Thyroid gland (tissue), 4 donors: ENCODE data around the gene LDB3. TPM values are rescaled to one million over a fixed set of nuclear protein-coding genes. Genes with fewer than 3 reads are reported as not detected.

Source experiments
- DNase-seq, 2 donors: peaks; one replicate each; pipeline ENCODE4 v3.0.0-alpha.2; 2019
- H3K27ac ChIP-seq, 3 donors: fragments of 200-600 bp; sonication (generic); 1 replicate in 2 of 3; 2 replicates in 1 of 3; pipeline ENCODE4 v1.5.1; 2016 to 2019; ENCODE audit warnings: mild to moderate bottlenecking in 1 of 3, moderate library complexity in 1 of 3
- H3K27me3 ChIP-seq: fragments of 200-600 bp; sonication (generic); one replicate; pipeline ENCODE4 v1.5.1; 2019
- H3K36me3 ChIP-seq, 2 donors: fragments of 200-600 bp; sonication (generic); one replicate each; pipeline ENCODE4 v1.5.1; 2016 to 2019
- H3K4me1 ChIP-seq, 2 donors: fragments of 200-600 bp; sonication (generic); one replicate each; pipeline ENCODE4 v1.5.1; 2017 to 2019
- H3K4me3 ChIP-seq, 3 donors: fragments of 200-600 bp; sonication (generic); replicated peaks in 1 of 3; 1 replicate in 2 of 3; 2 replicates in 1 of 3; pipeline ENCODE4 v1.5.1; 2016; ENCODE audit warnings: mild to moderate bottlenecking in 1 of 3
- H3K9me3 ChIP-seq: fragments of 200-600 bp; sonication (generic); one replicate; pipeline ENCODE4 v1.5.1; 2017
- POLR2A ChIP-seq, 2 donors: fragments of 450-650 bp; IDR thresholded peaks; one replicate each; pipeline ENCODE4 v1.6.1; 2017; ENCODE audit warnings: antibody characterized with exemption in 2 of 2, mild to moderate bottlenecking in 2 of 2, moderate library complexity in 1 of 2
- WGBS, 2 donors: methylation state at CpG; one replicate each; pipeline ENCODE4 v1.1.5; 2017; 5-methylcytosine and 5-hydroxymethylcytosine counted together
- intact Hi-C: fragments of 100-400 bp; cut with DNase I; formaldehyde crosslinking; loops from one replicate; pipeline ENCODE4 v1.15.1; 2023
- total RNA-seq, 4 donors: library from RNA; depleted of rRNA; stranded (reverse); fragments of >200 nt; gene quantifications; one replicate each; pipeline ENCODE4 v1.2.3, GENCODE V29; 2016
- TF ChIP-seq, protein P1 (sequence below), 6 experiments: fragments of 200-600 bp in 3 of 6; fragments of 450-650 bp in 3 of 6; sonication (generic) in 3 of 6; IDR thresholded peaks; one replicate each; pipeline ENCODE4 v1.5.1; 2016 to 2019; ENCODE audit warnings: antibody characterized with exemption in 6 of 6, mild to moderate bottlenecking in 2 of 6, inconsistent platforms in 1 of 6, moderate library complexity in 1 of 6

Gene LDB3
- total RNA-seq, 4 donors from 2014 or later: 1.5 to 5.5 (median 1.9) TPM

DNA sequence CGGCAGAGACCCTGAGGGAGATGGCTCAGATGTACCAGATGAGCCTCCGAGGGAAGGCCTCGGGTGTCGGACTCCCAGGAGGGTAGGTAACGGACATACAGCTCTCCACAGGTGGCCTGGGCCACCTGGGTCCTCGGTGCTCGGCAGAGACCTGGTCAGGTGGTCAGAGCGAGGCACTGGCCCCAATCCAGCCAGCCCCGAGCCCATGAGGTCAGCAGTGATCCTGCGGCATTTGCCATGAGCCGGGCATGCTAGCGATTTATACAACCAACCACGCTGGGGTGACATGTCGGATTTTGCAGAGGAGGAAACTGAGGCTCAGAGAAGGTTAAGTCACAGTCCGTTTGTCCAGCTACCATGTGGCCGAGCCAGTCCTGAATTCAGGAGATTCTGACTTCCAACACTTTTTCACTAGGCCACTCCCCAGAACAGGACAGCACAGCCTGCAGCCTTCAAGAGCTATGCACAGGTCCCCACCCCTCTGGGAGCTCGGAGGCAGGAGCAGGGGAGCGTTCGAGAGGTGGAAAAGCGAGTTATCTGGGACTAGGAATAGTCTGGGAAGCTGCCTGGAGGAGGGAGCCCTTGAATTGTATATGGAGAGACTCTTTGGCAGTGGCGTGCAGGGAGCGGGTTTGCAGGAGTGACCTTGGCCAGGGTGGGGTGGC, 13.5 kb downstream of the LDB3 start:
- H3K4me1 ChIP-seq: no peaks in the 10 kb centered on the region
- H3K27ac ChIP-seq: no peak overlapping the region
- no peaks in the 10 kb centered on the region for H3K36me3 ChIP-seq
- no peak overlapping the region for H3K4me3 ChIP-seq
- intact Hi-C loops: no loop called here
- TF ChIP-seq POLR2A (IDR thresholded peaks at IDR 0.05): no peak
- TF ChIP-seq, protein P1, sequence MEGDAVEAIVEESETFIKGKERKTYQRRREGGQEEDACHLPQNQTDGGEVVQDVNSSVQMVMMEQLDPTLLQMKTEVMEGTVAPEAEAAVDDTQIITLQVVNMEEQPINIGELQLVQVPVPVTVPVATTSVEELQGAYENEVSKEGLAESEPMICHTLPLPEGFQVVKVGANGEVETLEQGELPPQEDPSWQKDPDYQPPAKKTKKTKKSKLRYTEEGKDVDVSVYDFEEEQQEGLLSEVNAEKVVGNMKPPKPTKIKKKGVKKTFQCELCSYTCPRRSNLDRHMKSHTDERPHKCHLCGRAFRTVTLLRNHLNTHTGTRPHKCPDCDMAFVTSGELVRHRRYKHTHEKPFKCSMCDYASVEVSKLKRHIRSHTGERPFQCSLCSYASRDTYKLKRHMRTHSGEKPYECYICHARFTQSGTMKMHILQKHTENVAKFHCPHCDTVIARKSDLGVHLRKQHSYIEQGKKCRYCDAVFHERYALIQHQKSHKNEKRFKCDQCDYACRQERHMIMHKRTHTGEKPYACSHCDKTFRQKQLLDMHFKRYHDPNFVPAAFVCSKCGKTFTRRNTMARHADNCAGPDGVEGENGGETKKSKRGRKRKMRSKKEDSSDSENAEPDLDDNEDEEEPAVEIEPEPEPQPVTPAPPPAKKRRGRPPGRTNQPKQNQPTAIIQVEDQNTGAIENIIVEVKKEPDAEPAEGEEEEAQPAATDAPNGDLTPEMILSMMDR (IDR thresholded peaks at IDR 0.05): no peak
- 85 to 93% methylated on average over 13 to 17 of the region's 22 CpGs for WGBS, 2 donors
- H3K27me3 ChIP-seq: no peaks in the 10 kb centered on the region
- no peaks in the 10 kb centered on the region for H3K9me3 ChIP-seq
- DNase-seq: no peak

DNA sequence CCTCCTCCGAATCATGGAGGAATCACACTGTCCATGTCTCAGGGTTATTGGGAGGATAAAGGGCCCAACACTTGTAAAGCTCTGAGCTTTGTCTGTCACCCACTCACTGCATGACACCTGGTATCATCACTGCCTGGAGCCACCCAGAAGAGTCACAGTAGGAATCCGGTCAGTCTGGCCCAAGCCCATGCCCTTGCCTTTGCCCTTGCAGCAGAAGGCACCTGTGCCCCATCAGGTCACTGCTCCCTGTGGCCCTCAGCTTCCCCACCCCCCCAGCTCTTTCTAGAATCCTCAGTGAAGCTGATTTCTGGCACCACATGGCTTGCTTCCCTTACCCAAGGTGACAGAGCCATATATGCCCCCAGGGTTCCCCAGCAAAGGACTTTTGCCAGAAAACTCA, 14.4 kb downstream of the LDB3 start:
- Histone ChIP-seq H3K36me3 (no peaks in the 10 kb centered on the region), H3K9me3 (no peaks in the 10 kb centered on the region), H3K27me3 (no peaks in the 10 kb centered on the region), H3K4me3 (no peak overlapping the region), H3K4me1 (no peaks in the 10 kb centered on the region), H3K27ac (no peak overlapping the region)
- intact Hi-C loops: no loop called here
- TF ChIP-seq, protein P1 (IDR thresholded peaks at IDR 0.05): no peak
- no peak for TF ChIP-seq POLR2A (IDR thresholded peaks at IDR 0.05)
- WGBS, 2 donors: 92 to 100% methylated on average over 2 of the region's 2 CpGs
- no peak for DNase-seq

DNA sequence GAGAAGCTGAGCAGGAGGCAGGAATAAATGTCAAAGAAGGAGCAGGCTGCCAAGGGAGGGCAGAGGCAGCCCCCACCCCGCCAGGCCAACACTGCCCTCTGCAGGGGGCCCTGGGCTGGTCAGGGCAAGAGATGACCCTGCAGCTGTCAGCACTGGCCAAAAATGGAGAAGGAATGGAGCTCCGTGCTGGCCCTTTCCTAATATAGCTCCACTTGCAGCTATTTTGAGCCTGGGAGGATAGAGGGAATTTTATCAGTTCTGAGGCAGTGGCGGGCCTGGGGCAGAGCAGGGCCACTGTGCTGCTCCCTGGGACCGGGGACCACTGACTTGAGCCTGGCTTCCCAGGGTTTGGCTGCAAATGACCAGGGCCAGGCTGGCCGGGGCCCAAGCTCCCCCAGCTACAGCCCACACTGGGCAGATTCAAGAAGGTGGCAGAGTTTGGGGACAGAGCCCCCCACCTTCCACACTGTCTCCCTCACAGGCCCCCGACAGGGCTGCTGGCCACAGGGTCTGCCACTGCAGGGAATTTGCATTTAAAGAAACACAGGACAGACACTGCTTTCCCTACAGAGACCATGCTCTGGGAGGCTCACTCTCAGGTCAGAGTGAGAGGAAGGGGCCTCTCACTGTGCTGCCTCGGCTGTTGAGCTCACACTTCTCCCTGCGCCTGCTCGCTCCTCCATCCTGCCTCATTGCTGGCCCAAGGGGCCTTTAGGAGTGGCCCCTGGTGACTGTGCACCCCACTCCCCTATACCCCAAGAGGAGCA, 16.2 kb downstream of the LDB3 start:
- Histone ChIP-seq H3K27ac (no peak overlapping the region), H3K4me1 (no peaks in the 10 kb centered on the region), H3K36me3 (no peaks in the 10 kb centered on the region), H3K27me3 (no peaks in the 10 kb centered on the region), H3K9me3 (no peaks in the 10 kb centered on the region), H3K4me3 (no peak overlapping the region)
- 55 to 66% methylated on average over 6 to 9 of the region's 9 CpGs for WGBS, 2 donors
- no peak for TF ChIP-seq POLR2A (IDR thresholded peaks at IDR 0.05)
- TF ChIP-seq, protein P1 (IDR thresholded peaks at IDR 0.05): peak in 2 of 6 experiments; percentile 4 to 15
- intact Hi-C loops: loop anchor here (5.0 kb wide), 1 partner anchor 213 kb away; no protein-coding TSS in a partner anchor
- DNase-seq: no peak

DNA sequence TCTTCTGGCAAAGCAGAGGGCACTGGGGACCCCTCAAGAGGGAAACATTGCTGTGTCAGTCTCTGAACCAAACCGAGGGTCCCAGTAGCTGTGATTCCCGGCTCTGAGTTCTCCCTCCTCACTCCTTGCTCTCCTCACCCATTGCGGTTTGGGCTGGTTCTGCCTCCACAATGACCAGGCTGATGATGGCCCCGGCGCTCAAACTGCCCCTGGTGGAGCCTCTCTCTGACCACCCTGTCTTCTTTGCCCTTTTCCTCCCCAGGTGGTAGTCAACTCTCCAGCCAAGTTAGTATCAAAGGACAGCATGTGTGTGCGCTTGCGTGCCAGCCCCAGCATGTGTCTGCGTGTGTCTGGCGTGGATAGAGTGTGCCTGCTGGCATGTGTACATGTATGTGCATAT, 17.1 kb downstream of the LDB3 start:
- no peak overlapping the region for H3K27ac ChIP-seq
- TF ChIP-seq, protein P1 (IDR thresholded peaks at IDR 0.05): no peak
- TF ChIP-seq POLR2A (IDR thresholded peaks at IDR 0.05): no peak

More for the DNA sequence above, 17.1 kb downstream of the LDB3 start:
- Histone ChIP-seq H3K4me3 (no peak overlapping the region), H3K27me3 (no peaks in the 10 kb centered on the region), H3K9me3 (no peaks in the 10 kb centered on the region), H3K4me1 (no peaks in the 10 kb centered on the region), H3K36me3 (no peaks in the 10 kb centered on the region)
- 90 to 93% methylated on average over 9 of the region's 9 CpGs for WGBS, 2 donors
- no peak for DNase-seq
- intact Hi-C loops: loop anchor here (5.0 kb wide), 1 partner anchor 212 kb away; no protein-coding TSS in a partner anchor
